ENCODE data around the gene ZNF483. TPM values are rescaled to one million over a fixed set of nuclear protein-coding genes. Genes with fewer than 3 reads are reported as not detected.

Gene ZNF483
- total RNA-seq = 1.9 and 2.9 TPM in 2 replicates

GRCh38 chr9:111525056-111525977 lies at the start of gene ZNF483:
TSS of gene ZNF483 (plus strand) at chr9:111525179. CDS start at chr9:111527396, 2,217 bp downstream.

GRCh38 chr9:111483858-111484571 lies 41.0 kb upstream of the ZNF483 start, which contains the start of gene ECPAS:
TSS of gene ECPAS (minus strand) at chr9:111484383. CDS start at chr9:111472918, 11,465 bp downstream.

GRCh38 chr9:111599092-111599954 lies 74.3 kb downstream of the ZNF483 start, which contains the start of gene PTGR1:
TSS of gene PTGR1 (minus strand) at chr9:111599647. CDS start at chr9:111597422, 2,225 bp downstream.

Other genes with a start within 250 kb of the ZNF483 start
- gene OR2K2, start 195.0 kb upstream of the ZNF483 start, total RNA-seq = not detected in 2 replicates
- gene ECPAS, start 40.8 kb upstream of the ZNF483 start, total RNA-seq = 124 and 125 TPM in 2 replicates
- 57.4 and 146 TPM in 2 replicates for gene PTGR1, start 74.5 kb downstream of the ZNF483 start, total RNA-seq
- gene DNAJC25, start 106.2 kb downstream of the ZNF483 start, total RNA-seq = 5.8 and 6.4 TPM in 2 replicates
- 88.7 and 90.4 TPM in 2 replicates for gene GNG10, start 136.4 kb downstream of the ZNF483 start, total RNA-seq

All from thoracic aorta endothelial cell (primary cell).